GM23248 (cell line): ENCODE data around the gene COL16A1. TPM values are rescaled to one million over a fixed set of nuclear protein-coding genes. Genes with fewer than 3 reads are reported as not detected.

ENCODE experiments used
- DNase-seq: peaks from one replicate; pipeline ENCODE4 v3.0.0-alpha.2; 2015
- H2AFZ ChIP-seq: fragments of 200-600 bp; sonication (generic); 2 replicates; pipeline ENCODE4 v1.6.1; 2016; ENCODE audit warnings: antibody characterized with exemption
- H3F3A ChIP-seq: fragments of 200-600 bp; sonication (generic); 2 replicates; pipeline ENCODE4 v1.6.1; 2016; ENCODE audit warnings: mild to moderate bottlenecking, antibody characterized with exemption, mixed run types; ENCODE audit not compliant: insufficient read depth
- H3K27ac ChIP-seq: fragments of 200-600 bp; sonication (generic); 2 replicates; pipeline ENCODE4 v1.5.1; 2016; ENCODE audit warnings: mild to moderate bottlenecking
- H3K27me3 ChIP-seq: fragments of 200-600 bp; sonication (generic); replicated peaks from 2 replicates; pipeline ENCODE4 v1.6.1; 2016; ENCODE audit warnings: mild to moderate bottlenecking; ENCODE audit not compliant: insufficient read depth
- H3K36me3 ChIP-seq: fragments of 200-600 bp; sonication (generic); 2 replicates; pipeline ENCODE4 v1.6.1; 2016; ENCODE audit warnings: low read depth, mild to moderate bottlenecking
- H3K4me1 ChIP-seq: fragments of 200-600 bp; sonication (generic); 2 replicates; pipeline ENCODE4 v1.6.1; 2016; ENCODE audit warnings: mild to moderate bottlenecking; ENCODE audit not compliant: insufficient read depth
- H3K4me2 ChIP-seq: fragments of 200-600 bp; sonication (generic); one replicate; pipeline ENCODE4 v1.6.1; 2016; ENCODE audit warnings: mild to moderate bottlenecking; ENCODE audit not compliant: unreplicated experiment
- H3K4me3 ChIP-seq: fragments of 200-600 bp; sonication (generic); 2 replicates; pipeline ENCODE4 v1.5.1; 2016; ENCODE audit warnings: mild to moderate bottlenecking
- H3K79me2 ChIP-seq: fragments of 200-600 bp; sonication (generic); 2 replicates; pipeline ENCODE4 v1.6.1; 2016; ENCODE audit warnings: mild to moderate bottlenecking; ENCODE audit not compliant: insufficient read depth
- H3K9ac ChIP-seq: fragments of 200-600 bp; sonication (generic); 2 replicates; pipeline ENCODE4 v1.6.1; 2016; ENCODE audit warnings: mild to moderate bottlenecking
- H3K9me2 ChIP-seq: fragments of 200-600 bp; sonication (generic); 2 replicates; pipeline ENCODE4 v1.6.1; 2016; ENCODE audit warnings: mixed run types, mild to moderate bottlenecking, moderate library complexity; ENCODE audit not compliant: insufficient read depth
- H3K9me3 ChIP-seq: fragments of 200-600 bp; sonication (generic); one replicate; pipeline ENCODE4 v1.6.1; 2017; ENCODE audit warnings: low read depth
- H4K20me1 ChIP-seq: fragments of 200-600 bp; sonication (generic); 2 replicates; pipeline ENCODE4 v1.6.0; 2016; ENCODE audit not compliant: insufficient read depth
- EZH2 ChIP-seq: fragments of 200-600 bp; sonication (generic); IDR thresholded peaks from 2 replicates; pipeline ENCODE4 v1.6.1; 2018; ENCODE audit warnings: antibody characterized with exemption, mild to moderate bottlenecking; ENCODE audit not compliant: insufficient read depth, poor library complexity, severe bottlenecking
- EZH2phosphoT487 ChIP-seq: fragments of 200-600 bp; sonication (generic); IDR thresholded peaks from 2 replicates; pipeline ENCODE4 v1.6.1; 2018; ENCODE audit warnings: antibody characterized with exemption, moderate library complexity, mild to moderate bottlenecking, low read depth; ENCODE audit not compliant: insufficient read depth
- WGBS, 2 experiments: methylation state at CpG; one replicate each; pipeline ENCODE4 v1.1.6; 2015 to 2017; ENCODE audit warnings: low lambda C conversion rate in 2 of 2, low coverage in 1 of 2; ENCODE audit errors: missing lambda C conversion rate in 2 of 2; 5-methylcytosine and 5-hydroxymethylcytosine counted together
- in situ Hi-C: fragments of 300-500 bp; cut with MboI; formaldehyde crosslinking; loops from 2 replicates; pipeline ENCODE4 v1.15.0; 2020
- polyA plus RNA-seq: library from polyadenylated mRNA; unstranded; fragments of >200 nt; fragmentation: Nextera tagmentation; extraction: Ambion mirVana; gene quantifications from 2 replicates; pipeline ENCODE4 v1.2.1, GENCODE V29; 2016
- total RNA-seq: library from RNA; depleted of rRNA; stranded (reverse); fragments of >200 nt; shearing (Covaris generic); gene quantifications from 2 replicates; pipeline ENCODE4 v1.2.3, GENCODE V29; 2014

The COL16A1 gene
- total and polyA plus RNA-seq, 2 experiments from 2014 or later: 67.3 to 247 TPM

DNA sequence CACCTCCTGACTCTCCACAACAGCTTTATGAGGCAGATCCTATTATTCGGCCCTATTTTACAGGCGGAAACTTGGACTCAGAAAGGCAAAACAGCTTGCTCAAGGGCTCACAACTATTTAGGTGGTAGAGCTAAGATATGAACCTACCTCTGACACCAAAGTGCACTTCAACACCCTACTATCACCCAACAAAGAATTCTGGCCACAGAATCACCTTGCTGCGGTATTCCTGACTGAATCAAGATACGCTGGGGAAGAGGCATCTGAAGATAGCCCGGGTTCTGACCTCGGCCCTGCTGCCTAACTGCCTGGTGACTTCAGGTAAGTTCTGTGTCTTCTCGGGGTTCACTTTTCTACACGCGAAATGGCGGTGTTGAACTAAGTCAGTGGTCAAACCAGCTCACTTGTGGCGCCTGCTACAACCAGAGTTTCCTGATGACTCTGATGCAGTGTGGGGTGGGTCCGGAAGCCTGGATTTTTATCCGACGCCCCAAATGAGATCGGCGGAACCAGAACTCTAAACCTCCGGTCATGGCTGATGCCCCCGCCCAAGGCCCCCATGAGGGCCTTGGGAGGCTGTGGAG lies 59.7 kb downstream of the COL16A1 start:
- Histone ChIP-seq H3K4me2 (peak overlapping the region; percentile 94), H3K36me3 (no peaks in the 10 kb centered on the region), H3K4me1 (peaks cover 27% of the 10 kb centered on the region), H3K27ac (peak overlapping the region; percentile 98), H3K27me3 (no peaks in the 10 kb centered on the region), H3F3A (peaks cover 41% of the 10 kb centered on the region), H2AFZ (peak overlapping the region; percentile 91), H3K9me2 (no peaks in the 10 kb centered on the region), H3K9ac (peak overlapping the region; percentile 98), H3K4me3 (peak overlapping the region; percentile 90), H3K9me3 (no peaks in the 10 kb centered on the region), H3K79me2 (peaks cover 56% of the 10 kb centered on the region), H4K20me1 (no peaks in the 10 kb centered on the region)
- TF ChIP-seq EZH2phosphoT487: no peak
- TF ChIP-seq EZH2: no peak
- WGBS, 2 experiments: 7 to 8% methylated on average over 18 of the region's 18 CpGs
- DNase-seq: no peak
- in situ Hi-C loops: no loop called here

DNA sequence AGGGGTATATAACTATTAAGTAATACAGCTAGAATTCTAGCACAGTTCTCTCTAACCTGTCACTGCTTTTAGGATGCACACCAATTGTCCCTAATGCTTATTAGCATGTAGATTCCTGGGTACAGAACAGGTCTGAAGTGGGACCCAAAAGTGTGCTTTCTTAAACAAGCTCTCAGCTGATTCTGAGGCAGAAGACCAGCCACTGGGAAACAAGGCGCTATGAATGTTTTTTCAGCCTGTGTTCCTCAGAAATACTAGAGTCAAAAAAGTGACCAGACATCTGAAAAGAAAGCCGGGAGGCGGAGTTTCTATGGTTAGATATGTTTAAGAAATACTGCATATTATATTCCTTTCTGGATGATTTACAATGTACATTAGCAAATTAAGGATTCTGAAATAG lies 60.9 kb downstream of the COL16A1 start:
- TF ChIP-seq EZH2 (no peak), EZH2phosphoT487 (no peak)
- H3K36me3 ChIP-seq: no peaks in the 10 kb centered on the region
- in situ Hi-C loops: no loop called here
- no peak for DNase-seq
- H3K79me2 ChIP-seq: peaks cover 67% of the 10 kb centered on the region
- H2AFZ ChIP-seq: no peak overlapping the region
- no peaks in the 10 kb centered on the region for H3K9me3 ChIP-seq
- H3K27me3 ChIP-seq: no peaks in the 10 kb centered on the region
- no peak overlapping the region for H3K9ac ChIP-seq
- no peak overlapping the region for H3K27ac ChIP-seq
- H4K20me1 ChIP-seq: no peaks in the 10 kb centered on the region
- WGBS, 2 experiments: 97 to 98% methylated on average over 3 of the region's 3 CpGs
- peaks cover 26% of the 10 kb centered on the region for H3K4me1 ChIP-seq
- peaks cover 47% of the 10 kb centered on the region for H3F3A ChIP-seq
- H3K9me2 ChIP-seq: no peaks in the 10 kb centered on the region
- H3K4me2 ChIP-seq: no peak overlapping the region
- H3K4me3 ChIP-seq: no peak overlapping the region; the same call in 1 of the 2 replicates

DNA sequence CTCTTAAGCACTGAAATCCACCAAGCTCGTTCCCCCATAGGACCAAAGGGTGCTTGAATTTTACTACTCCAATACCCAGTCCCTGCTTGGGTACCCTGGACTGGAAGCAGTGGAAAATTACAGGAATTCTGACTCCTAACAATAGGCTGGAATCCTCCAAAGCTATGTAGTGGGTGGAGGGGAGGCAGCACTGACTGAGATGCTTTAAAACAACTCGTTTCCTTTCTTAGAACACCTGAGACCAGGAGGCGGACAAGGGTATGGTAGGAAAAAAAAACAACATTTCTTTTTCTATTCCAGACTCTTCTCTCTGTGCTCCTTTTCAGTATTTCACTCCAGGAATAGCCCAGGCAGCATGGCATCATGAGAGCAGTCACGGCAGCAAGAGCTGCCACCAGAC lies 61.5 kb downstream of the COL16A1 start:
- Histone ChIP-seq H3K9me3 (no peaks in the 10 kb centered on the region), H2AFZ (no peak overlapping the region), H3K9me2 (no peaks in the 10 kb centered on the region), H3K4me1 (peaks cover 26% of the 10 kb centered on the region), H3K4me3 (no peak overlapping the region), H3F3A (peaks cover 47% of the 10 kb centered on the region), H3K79me2 (peaks cover 73% of the 10 kb centered on the region), H3K4me2 (no peak overlapping the region), H3K36me3 (no peaks in the 10 kb centered on the region), H3K9ac (no peak overlapping the region), H4K20me1 (no peaks in the 10 kb centered on the region), H3K27me3 (no peaks in the 10 kb centered on the region), H3K27ac (no peak overlapping the region)
- in situ Hi-C loops: no loop called here
- WGBS, 2 experiments: 88 to 89% methylated on average over 4 of the region's 4 CpGs
- DNase-seq: no peak
- TF ChIP-seq EZH2 (no peak), EZH2phosphoT487 (no peak)

DNA sequence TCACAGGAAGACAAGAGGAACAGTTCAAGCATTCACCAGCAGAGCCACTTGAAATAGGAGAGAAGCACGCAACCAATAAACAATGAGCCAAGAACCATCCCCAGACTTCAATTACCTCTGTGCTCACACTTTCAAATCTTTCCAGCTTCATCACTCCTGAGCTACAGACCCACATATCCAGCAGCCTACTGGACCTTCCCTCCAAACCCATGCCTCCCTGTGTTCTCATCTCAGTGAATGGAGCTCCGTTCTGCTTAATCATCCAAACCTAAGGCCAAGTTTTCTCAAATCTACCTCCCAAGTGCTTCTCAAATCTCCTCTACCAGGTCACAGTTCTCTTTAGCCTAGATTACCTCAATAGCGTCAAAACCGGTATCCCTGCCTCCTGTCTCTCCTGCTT lies 62.9 kb downstream of the COL16A1 start:
- Histone ChIP-seq H3K9me2 (no peaks in the 10 kb centered on the region), H3K9me3 (no peaks in the 10 kb centered on the region), H3K79me2 (peaks cover 84% of the 10 kb centered on the region), H3K4me1 (peaks cover 26% of the 10 kb centered on the region), H3K4me3 (no peak overlapping the region), H3K9ac (no peak overlapping the region), H3K36me3 (no peaks in the 10 kb centered on the region), H2AFZ (no peak overlapping the region), H3F3A (peaks cover 42% of the 10 kb centered on the region), H3K27me3 (no peaks in the 10 kb centered on the region), H4K20me1 (no peaks in the 10 kb centered on the region), H3K4me2 (no peak overlapping the region), H3K27ac (no peak overlapping the region)
- no peak for TF ChIP-seq EZH2phosphoT487
- no peak for TF ChIP-seq EZH2
- in situ Hi-C loops: no loop called here
- DNase-seq: no peak
- WGBS, 2 experiments: 85 to 88% methylated on average over 4 of the region's 4 CpGs

DNA sequence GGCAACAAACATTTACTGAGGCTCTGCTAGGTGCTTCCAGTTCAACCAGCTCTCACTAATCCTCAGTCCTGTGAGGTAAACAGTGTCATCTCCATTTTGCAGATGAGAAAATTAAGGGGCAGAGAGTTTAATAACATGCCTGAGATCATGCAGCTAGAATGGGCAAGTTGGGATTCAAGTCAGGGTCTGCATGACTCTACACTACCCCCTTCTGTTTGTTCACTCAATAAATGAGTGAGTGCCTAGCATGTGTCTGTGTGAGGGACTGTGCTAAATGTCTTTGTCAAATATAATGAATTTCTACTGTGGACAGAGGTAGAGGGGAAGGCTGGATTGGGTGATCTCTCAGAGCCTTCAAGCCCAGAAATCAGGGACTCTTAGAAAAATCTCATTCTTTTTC lies 63.6 kb downstream of the COL16A1 start:
- peak overlapping the region; percentile 6; the same call in 1 of the 2 replicates for H3K9ac ChIP-seq
- H3K4me3 ChIP-seq: no peak overlapping the region
- no peak overlapping the region for H3K4me2 ChIP-seq
- H3K36me3 ChIP-seq: no peaks in the 10 kb centered on the region
- peaks cover 42% of the 10 kb centered on the region for H3F3A ChIP-seq
- in situ Hi-C loops: no loop called here
- H3K27me3 ChIP-seq: no peaks in the 10 kb centered on the region
- H3K9me3 ChIP-seq: no peaks in the 10 kb centered on the region
- H4K20me1 ChIP-seq: no peaks in the 10 kb centered on the region; the same call in 1 of the 2 replicates
- peak overlapping the region; percentile 65 for H3K27ac ChIP-seq
- no peaks in the 10 kb centered on the region for H3K9me2 ChIP-seq
- peaks cover 26% of the 10 kb centered on the region for H3K4me1 ChIP-seq
- H3K79me2 ChIP-seq: peaks cover 85% of the 10 kb centered on the region
- TF ChIP-seq EZH2 (no peak), EZH2phosphoT487 (no peak)
- no peak for DNase-seq
- no peak overlapping the region for H2AFZ ChIP-seq
